PC-9 (cell line): ENCODE measurements around the gene XPNPEP1. TPM values are rescaled to one million over a fixed set of nuclear protein-coding genes. Genes with fewer than 3 reads are reported as not detected.

Source experiments
- BruUV-seq: library from RNA; stranded (reverse); fragments of 400-500 nt; replicated peaks from 2 replicates; lab custom pipeline; 2021; lab: Mats Ljungman, UMichigan
- CTCF ChIA-PET: fragments of 300-600 bp; sonication (Branson Sonifier 250); formaldehyde crosslinking; loops from one replicate; lab custom pipeline; 2022; ENCODE audit warnings: antibody characterized with exemption; lab: Charles Lee
- POLR2A ChIA-PET: fragments of 300-600 bp; sonication (Branson Sonifier 250); formaldehyde crosslinking; loops from one replicate; lab custom pipeline; 2022; ENCODE audit warnings: antibody characterized with exemption; ENCODE audit not compliant: unreplicated experiment; lab: Charles Lee
- DNase-seq, 2 experiments: peaks; one replicate each; pipeline versions ENCODE4 v3.0.0 to v3.0.0-alpha.2; 2015 to 2022; ENCODE audit warnings: mixed read lengths in 1 of 2
- H2AFZ ChIP-seq: fragments of 200-600 bp; sonication (generic); 2 replicates; pipeline ENCODE4 v1.8.1; 2017; ENCODE audit warnings: antibody characterized with exemption
- H3F3A ChIP-seq: fragments of 200-600 bp; sonication (generic); 2 replicates; pipeline ENCODE4 v1.8.1; 2017; ENCODE audit warnings: antibody characterized with exemption, mild to moderate bottlenecking, low read depth; ENCODE audit not compliant: insufficient read depth
- H3K27ac ChIP-seq: fragments of 200-600 bp; sonication (generic); 2 replicates; pipeline ENCODE4 v1.6.1; 2016; ENCODE audit warnings: mixed run types
- H3K27me3 ChIP-seq: fragments of 200-600 bp; sonication (generic); 2 replicates; pipeline ENCODE4 v1.6.1; 2016; ENCODE audit warnings: low read depth, mixed run types; ENCODE audit not compliant: insufficient read depth
- H3K36me3 ChIP-seq: fragments of 200-600 bp; sonication (generic); 2 replicates; pipeline ENCODE4 v1.6.1; 2016; ENCODE audit warnings: low read depth, mixed run types
- H3K4me1 ChIP-seq: fragments of 200-600 bp; sonication (generic); replicated peaks from 2 replicates; pipeline ENCODE4 v1.6.1; 2016; ENCODE audit warnings: mixed run types; ENCODE audit not compliant: insufficient read depth
- H3K4me2 ChIP-seq: fragments of 200-600 bp; sonication (generic); 2 replicates; pipeline ENCODE4 v1.6.1; 2017; ENCODE audit warnings: mixed run types
- H3K4me3 ChIP-seq: fragments of 200-600 bp; sonication (generic); 2 replicates; pipeline ENCODE4 v1.6.1; 2016; ENCODE audit warnings: mixed run types
- H3K79me2 ChIP-seq: fragments of 200-600 bp; sonication (generic); 2 replicates; pipeline ENCODE4 v1.6.1; 2017; ENCODE audit warnings: low read depth, mixed run types
- H3K9me2 ChIP-seq: fragments of 200-600 bp; sonication (generic); 2 replicates; pipeline ENCODE4 v1.8.1; 2017; ENCODE audit warnings: mild to moderate bottlenecking; ENCODE audit not compliant: insufficient read depth
- H3K9me3 ChIP-seq: fragments of 200-600 bp; sonication (generic); 2 replicates; pipeline ENCODE4 v1.8.1; 2016; ENCODE audit warnings: low read depth; ENCODE audit not compliant: insufficient read depth
- H4K20me1 ChIP-seq: fragments of 200-600 bp; sonication (generic); 2 replicates; pipeline ENCODE4 v1.8.1; 2017; ENCODE audit not compliant: insufficient read depth
- CTCF ChIP-seq: fragments of 200-600 bp; sonication (generic); conservative IDR thresholded peaks from 2 replicates; pipeline ENCODE4 v1.6.1; 2017; ENCODE audit warnings: mixed run types, antibody characterized with exemption, mild to moderate bottlenecking, moderate library complexity
- EZH2 ChIP-seq: fragments of 200-600 bp; sonication (generic); IDR thresholded peaks from 2 replicates; pipeline ENCODE4 v1.8.0; 2017; ENCODE audit warnings: antibody characterized with exemption, low read depth
- intact Hi-C: fragments of 100-400 bp; cut with micrococcal nuclease; formaldehyde crosslinking; loops from one replicate; pipeline ENCODE4 v1.10.0; 2022; ENCODE audit not compliant: unreplicated experiment
- total RNA-seq: library from RNA; stranded (reverse); gene quantifications from 2 replicates; pipeline ENCODE4 v1.2.3, GENCODE V29; 2021

XPNPEP1 gene
- total RNA-seq, 1 experiment from 2014 or later: 24.6 TPM

- H3K9me2 ChIP-seq: no peaks in the 10 kb centered on the region
- H3F3A ChIP-seq: no peaks in the 10 kb centered on the region
- TF ChIP-seq EZH2: no peak
- TF ChIP-seq CTCF: no peak
- CTCF ChIA-PET: no interaction called here
- H3K9me3 ChIP-seq: no peaks in the 10 kb centered on the region
- no peak for DNase-seq
- no peaks in the 10 kb centered on the region for H3K4me1 ChIP-seq
- no peaks in the 10 kb centered on the region for H3K79me2 ChIP-seq
- no peak overlapping the region for H3K27ac ChIP-seq
- H2AFZ ChIP-seq: no peak overlapping the region
- H4K20me1 ChIP-seq: no peaks in the 10 kb centered on the region
- H3K4me3 ChIP-seq: no peak overlapping the region
- BruUV-seq: no TSS peak
- POLR2A ChIA-PET: interaction anchor here (0.7 kb wide), 1 partner anchor 189 kb away, joined by 5 read pairs; no protein-coding TSS in a partner anchor
- no peak overlapping the region for H3K4me2 ChIP-seq
- intact Hi-C loops: no loop called here
- H3K27me3 ChIP-seq: peaks cover 57% of the 10 kb centered on the region; the same call in 1 of the 2 replicates
- H3K36me3 ChIP-seq: no peaks in the 10 kb centered on the region
Measured at GRCh38 chr10:109838592-109839244, 84.6 kb downstream of the XPNPEP1 start.

DNA sequence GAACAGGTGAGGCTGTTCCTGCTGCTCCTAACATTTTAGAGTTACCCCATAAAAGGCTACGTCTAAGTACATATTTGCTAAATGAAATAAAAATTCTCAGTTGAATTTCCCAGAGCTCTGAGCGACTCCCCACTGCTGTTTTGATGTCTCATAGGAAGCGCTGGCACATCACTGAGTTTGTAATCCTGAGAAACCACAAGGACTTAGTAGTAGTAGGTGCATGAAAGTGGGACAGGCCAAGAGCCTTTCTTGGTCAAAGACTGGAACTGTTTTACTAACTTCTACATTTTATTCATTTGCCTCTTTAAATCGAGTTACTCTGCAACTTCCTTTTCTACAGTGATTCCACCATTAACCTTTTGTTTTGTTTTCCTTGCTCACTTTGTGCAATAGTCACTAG is 85.9 kb downstream of the XPNPEP1 start:
- Histone ChIP-seq H2AFZ (no peak overlapping the region), H3K27ac (no peak overlapping the region), H3K79me2 (no peaks in the 10 kb centered on the region), H3K27me3 (peaks cover 48% of the 10 kb centered on the region; the same call in 1 of the 2 replicates), H3K4me3 (no peak overlapping the region), H3K9me3 (no peaks in the 10 kb centered on the region), H3K9me2 (no peaks in the 10 kb centered on the region), H3K4me1 (no peaks in the 10 kb centered on the region), H3K36me3 (no peaks in the 10 kb centered on the region), H4K20me1 (no peaks in the 10 kb centered on the region), H3K4me2 (no peak overlapping the region), H3F3A (no peaks in the 10 kb centered on the region)
- ChIA-PET CTCF (no interaction called here), POLR2A (no interaction called here)
- TF ChIP-seq EZH2 (no peak), CTCF (no peak)
- no peak for DNase-seq
- intact Hi-C loops: no loop called here
- BruUV-seq: no TSS peak

DNA sequence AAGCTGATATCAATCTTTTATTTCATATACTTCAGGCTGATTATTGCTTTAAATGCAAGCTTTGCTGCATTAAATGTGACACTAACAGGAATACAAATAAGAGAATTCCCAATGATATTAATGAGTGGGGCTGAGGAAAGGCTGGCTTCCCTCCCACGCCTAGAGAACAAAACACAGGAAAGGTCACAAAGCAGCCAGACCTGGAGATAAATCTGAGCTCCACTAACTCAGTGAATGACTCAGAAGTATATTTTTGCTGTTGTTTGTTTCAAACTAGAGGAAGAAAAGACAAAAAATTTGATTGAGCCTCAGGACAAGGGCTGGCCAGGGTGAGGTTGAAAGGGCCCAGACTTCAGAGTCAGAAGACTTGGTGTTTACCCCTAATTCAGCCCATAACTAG is 88.1 kb downstream of the XPNPEP1 start:
- Histone ChIP-seq H3K4me1 (no peaks in the 10 kb centered on the region), H3F3A (no peaks in the 10 kb centered on the region), H3K79me2 (no peaks in the 10 kb centered on the region), H3K4me3 (no peak overlapping the region), H3K4me2 (no peak overlapping the region), H4K20me1 (no peaks in the 10 kb centered on the region), H3K27ac (no peak overlapping the region), H3K36me3 (no peaks in the 10 kb centered on the region), H3K9me3 (no peaks in the 10 kb centered on the region), H3K9me2 (no peaks in the 10 kb centered on the region), H3K27me3 (peaks cover 36% of the 10 kb centered on the region; the same call in 1 of the 2 replicates), H2AFZ (no peak overlapping the region)
- DNase-seq: no peak
- ChIA-PET CTCF (no interaction called here), POLR2A (no interaction called here)
- TF ChIP-seq EZH2: no peak
- no peak for TF ChIP-seq CTCF
- intact Hi-C loops: no loop called here
- BruUV-seq: no TSS peak
